Measurements from ENCODE around the gene ARHGEF40.

ARHGEF40 gene

GRCh38 chr14:21060614-21061346 is 9.3 kb upstream of the ARHGEF40 start:
- no peak for DNase-seq

GRCh38 chr14:21061347-21061668 is 8.8 kb upstream of the ARHGEF40 start:
- DNase-seq: no peak

GRCh38 chr14:21063479-21063878 is 6.6 kb upstream of the ARHGEF40 start:
- DNase-seq: peak in 1 of 2 experiments; percentile 49

- peak in 1 of 2 experiments; percentile 18 for DNase-seq
Observed at GRCh38 chr14:21066882-21067502, 3.1 kb upstream of the ARHGEF40 start.

GRCh38 chr14:21068521-21069387 is 1.4 kb upstream of the ARHGEF40 start:
- peak; percentile 35 to 80 for DNase-seq

- DNase-seq: peak in 1 of 2 experiments; percentile 50
Observed at GRCh38 chr14:21069388-21070082, 569 bp upstream of the ARHGEF40 start.

- no peak for DNase-seq
Observed at GRCh38 chr14:21070610-21071224, 613 bp downstream of the ARHGEF40 start.

GRCh38 chr14:21071225-21072030 is 1.3 kb downstream of the ARHGEF40 start:
- peak; percentile 27 to 82 for DNase-seq

GRCh38 chr14:21072031-21072473 is 1.9 kb downstream of the ARHGEF40 start:
- no peak for DNase-seq

GRCh38 chr14:21072781-21073339 is 2.8 kb downstream of the ARHGEF40 start:
- DNase-seq: no peak

GRCh38 chr14:21073921-21074320 is 3.8 kb downstream of the ARHGEF40 start:
- DNase-seq: no peak

- DNase-seq: no peak
Observed at GRCh38 chr14:21074398-21075272, 4.5 kb downstream of the ARHGEF40 start.

- DNase-seq: no peak
Observed at GRCh38 chr14:21075719-21076437, 5.8 kb downstream of the ARHGEF40 start.

GRCh38 chr14:21077672-21078071 is 7.6 kb downstream of the ARHGEF40 start:
- DNase-seq: no peak

GRCh38 chr14:21078287-21078686 is 8.2 kb downstream of the ARHGEF40 start:
- no peak for DNase-seq

- no peak for DNase-seq
Observed at GRCh38 chr14:21078726-21079125, 8.6 kb downstream of the ARHGEF40 start.

GRCh38 chr14:21081521-21082142 is 11.5 kb downstream of the ARHGEF40 start:
- no peak for DNase-seq

GRCh38 chr14:21083565-21084325 is 13.6 kb downstream of the ARHGEF40 start:
- no peak for DNase-seq

All from NCI-H446 (cell line).